Measurements from ENCODE around the gene LY6G5B.

GRCh38 chr6:31719001-31719400 is 49.2 kb downstream of the LY6G5B start:
- TF ChIP-seq CTCF (conservative IDR thresholded peaks at IDR 0.05) (no peak), ZFX (IDR thresholded peaks at IDR 0.05) (no peak)
